DOHH2 (cell line): ENCODE results near the gene PRDM7.

Source experiments
- CTCF ChIP-seq: fragments of 200-600 bp; sonication (generic); IDR thresholded peaks from one replicate; pipeline ENCODE4 v1.5.1; 2014; ENCODE audit warnings: antibody characterized with exemption, mild to moderate bottlenecking, low read depth, low read length; ENCODE audit not compliant: poor library complexity, severe bottlenecking
- EZH2phosphoT487 ChIP-seq: fragments of 200-600 bp; sonication (generic); IDR thresholded peaks from 2 replicates; pipeline ENCODE4 v1.6.1; 2017; ENCODE audit warnings: borderline replicate concordance, mild to moderate bottlenecking, antibody characterized with exemption, low read length, moderate library complexity, mixed read lengths

GRCh38 chr16:90057738-90058173 is 19.4 kb downstream of the PRDM7 start:
- no peak for TF ChIP-seq CTCF
- TF ChIP-seq EZH2phosphoT487, result no peak
